ENCODE data around the gene NANS. TPM values are rescaled to one million over a fixed set of nuclear protein-coding genes. Genes with fewer than 3 reads are reported as not detected.

Gene NANS
- polyA plus RNA-seq, 1 donor (not counting 4 experiments of a cell fraction or from before 2014, with no cell fraction given) = 63.1 TPM

DNA sequence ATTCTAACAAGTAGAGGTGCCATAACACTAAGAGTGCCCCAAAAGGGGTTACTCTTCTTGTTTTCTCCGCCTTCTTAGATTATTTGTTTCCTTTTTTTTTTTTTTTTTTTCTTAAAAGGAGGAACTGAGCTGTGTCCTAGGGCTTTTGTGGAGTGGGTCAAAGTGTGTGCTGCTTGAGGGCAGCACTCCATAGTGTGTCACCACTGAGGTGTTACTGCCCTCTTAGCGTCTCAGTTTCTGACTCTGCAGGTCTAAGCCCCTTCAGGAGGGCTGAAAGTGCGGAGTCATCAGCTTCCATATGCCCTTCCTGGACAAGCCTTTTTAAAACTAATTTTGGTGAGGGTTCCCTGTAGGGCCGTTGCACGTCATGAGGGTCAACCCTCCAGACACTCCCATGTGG, 12.6 kb upstream of the NANS start:
- Histone ChIP-seq H3K9ac (ENCODE audit: control insufficient read depth, extremely low read depth, insufficient read depth, low read length) (no peak overlapping the region), H3K9me1 (ENCODE audit: control insufficient read depth, extremely low read depth, insufficient read depth, low read length) (no peaks in the 10 kb centered on the region), H3K36me3 (ENCODE audit: control insufficient read depth in 2 of 2, extremely low read depth in 1 of 2, insufficient read depth in 2 of 2, low read length in 2 of 2) (no peaks in the 10 kb centered on the region), H3K27me3 (ENCODE audit: control insufficient read depth, extremely low read depth, insufficient read depth, low read length) (no peaks in the 10 kb centered on the region), H4K20me1 (ENCODE audit: control insufficient read depth, extremely low read depth, insufficient read depth, low read length) (no peaks in the 10 kb centered on the region), H3K27ac (ENCODE audit: control insufficient read depth, insufficient read depth, low read length) (no peak overlapping the region), H2AFZ (ENCODE audit: control insufficient read depth, low read length) (no peak overlapping the region), H3K4me3 (ENCODE audit: control insufficient read depth in 2 of 3, extremely low read depth in 1 of 3, insufficient read depth in 2 of 3, low read depth in 1 of 3, low read length in 3 of 3) (no peak overlapping the region), H3K4me1 (ENCODE audit: control insufficient read depth, extremely low read depth, insufficient read depth, low read length) (no peaks in the 10 kb centered on the region), H3K4me2 (ENCODE audit: control insufficient read depth, extremely low read depth, insufficient read depth, low read depth, low read length) (no peak overlapping the region), H3K79me2 (ENCODE audit: control insufficient read depth, insufficient read depth, low read length) (no peaks in the 10 kb centered on the region), H3K9me3 (ENCODE audit: control insufficient read depth, low read depth, low read length) (no peaks in the 10 kb centered on the region)
- DNase-seq (ENCODE audit: low read depth, low spot score) (no peak), FAIRE-seq (no peak)
- no peak for TF ChIP-seq EZH2 (IDR thresholded peaks at IDR 0.05; ENCODE audit: low read length)
- TF ChIP-seq, protein P1, sequence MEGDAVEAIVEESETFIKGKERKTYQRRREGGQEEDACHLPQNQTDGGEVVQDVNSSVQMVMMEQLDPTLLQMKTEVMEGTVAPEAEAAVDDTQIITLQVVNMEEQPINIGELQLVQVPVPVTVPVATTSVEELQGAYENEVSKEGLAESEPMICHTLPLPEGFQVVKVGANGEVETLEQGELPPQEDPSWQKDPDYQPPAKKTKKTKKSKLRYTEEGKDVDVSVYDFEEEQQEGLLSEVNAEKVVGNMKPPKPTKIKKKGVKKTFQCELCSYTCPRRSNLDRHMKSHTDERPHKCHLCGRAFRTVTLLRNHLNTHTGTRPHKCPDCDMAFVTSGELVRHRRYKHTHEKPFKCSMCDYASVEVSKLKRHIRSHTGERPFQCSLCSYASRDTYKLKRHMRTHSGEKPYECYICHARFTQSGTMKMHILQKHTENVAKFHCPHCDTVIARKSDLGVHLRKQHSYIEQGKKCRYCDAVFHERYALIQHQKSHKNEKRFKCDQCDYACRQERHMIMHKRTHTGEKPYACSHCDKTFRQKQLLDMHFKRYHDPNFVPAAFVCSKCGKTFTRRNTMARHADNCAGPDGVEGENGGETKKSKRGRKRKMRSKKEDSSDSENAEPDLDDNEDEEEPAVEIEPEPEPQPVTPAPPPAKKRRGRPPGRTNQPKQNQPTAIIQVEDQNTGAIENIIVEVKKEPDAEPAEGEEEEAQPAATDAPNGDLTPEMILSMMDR (optimal IDR thresholded peaks at IDR 0.05 in 1 of 3, IDR thresholded peaks at IDR 0.05 in 1 of 3, conservative IDR thresholded peaks at IDR 0.05 in 1 of 3; ENCODE audit: extremely low read depth in 1 of 3, insufficient read depth in 2 of 3, low read length in 3 of 3) = no peak
- dilution Hi-C loops (cut with MboI; ENCODE audit: extremely low pct_ligation_motif_present, low sequenced_read_pairs) = no loop called here

DNA sequence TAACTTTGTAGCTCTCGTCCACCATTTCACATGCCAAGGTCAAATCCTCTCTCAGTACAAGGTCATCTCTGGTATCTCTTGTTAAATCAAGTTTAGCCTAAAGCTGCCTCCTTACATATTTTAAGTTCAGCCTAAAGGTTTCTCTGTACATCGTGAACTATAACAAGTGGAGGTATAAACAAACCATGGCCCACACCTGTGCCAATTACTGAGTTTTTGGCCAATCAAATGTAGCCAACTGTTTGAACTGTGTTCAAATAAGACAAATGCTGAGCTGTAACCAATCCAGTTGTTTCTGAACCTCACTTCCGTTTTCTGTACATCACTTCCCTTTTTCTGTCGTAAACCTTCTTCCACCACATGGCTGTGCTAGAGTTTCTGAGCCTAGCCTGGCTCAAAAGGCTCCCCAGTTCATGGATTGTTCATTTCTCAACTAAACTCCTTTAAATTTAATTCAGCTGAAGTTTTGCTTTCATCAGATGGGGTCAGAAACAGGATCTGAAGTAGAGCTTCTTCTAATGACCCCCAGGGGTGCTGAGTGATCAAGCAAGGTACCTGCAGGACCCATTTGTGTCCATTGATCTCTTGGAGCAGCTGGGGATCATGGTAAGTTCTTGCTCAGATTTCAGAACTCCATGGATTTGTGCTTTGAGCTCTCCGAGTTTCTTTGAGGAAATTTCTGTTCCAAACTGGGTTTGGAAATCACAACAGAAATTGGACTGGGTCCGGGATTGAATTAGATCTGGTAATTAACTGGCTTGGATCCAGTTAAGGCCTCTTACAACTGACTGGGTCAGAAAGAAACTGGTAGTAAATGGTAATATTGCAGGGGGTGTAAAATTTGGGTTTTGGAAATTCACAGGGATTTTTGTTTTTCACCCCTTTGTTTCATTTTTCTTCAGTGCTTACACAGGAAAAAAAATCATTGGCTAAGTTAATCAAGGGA, 11.0 kb upstream of the NANS start:
- Histone ChIP-seq H3K27ac (ENCODE audit: control insufficient read depth, insufficient read depth, low read length) (no peak overlapping the region), H3K9me1 (ENCODE audit: control insufficient read depth, extremely low read depth, insufficient read depth, low read length) (no peaks in the 10 kb centered on the region), H3K4me3 (ENCODE audit: control insufficient read depth in 2 of 3, extremely low read depth in 1 of 3, insufficient read depth in 2 of 3, low read depth in 1 of 3, low read length in 3 of 3) (no peak overlapping the region), H3K36me3 (ENCODE audit: control insufficient read depth in 2 of 2, extremely low read depth in 1 of 2, insufficient read depth in 2 of 2, low read length in 2 of 2) (no peaks in the 10 kb centered on the region), H3K9me3 (ENCODE audit: control insufficient read depth, low read depth, low read length) (no peaks in the 10 kb centered on the region), H4K20me1 (ENCODE audit: control insufficient read depth, extremely low read depth, insufficient read depth, low read length) (no peaks in the 10 kb centered on the region), H3K9ac (ENCODE audit: control insufficient read depth, extremely low read depth, insufficient read depth, low read length) (no peak overlapping the region), H3K79me2 (ENCODE audit: control insufficient read depth, insufficient read depth, low read length) (no peaks in the 10 kb centered on the region), H3K4me2 (ENCODE audit: control insufficient read depth, extremely low read depth, insufficient read depth, low read depth, low read length) (no peak overlapping the region), H2AFZ (ENCODE audit: control insufficient read depth, low read length) (no peak overlapping the region), H3K4me1 (ENCODE audit: control insufficient read depth, extremely low read depth, insufficient read depth, low read length) (no peaks in the 10 kb centered on the region), H3K27me3 (ENCODE audit: control insufficient read depth, extremely low read depth, insufficient read depth, low read length) (no peaks in the 10 kb centered on the region)
- DNase-seq (ENCODE audit: low read depth, low spot score) (no peak), FAIRE-seq (no peak)
- dilution Hi-C loops (cut with MboI; ENCODE audit: extremely low pct_ligation_motif_present, low sequenced_read_pairs) = no loop called here
- TF ChIP-seq EZH2 (IDR thresholded peaks at IDR 0.05; ENCODE audit: low read length) = no peak
- TF ChIP-seq, protein P1 (optimal IDR thresholded peaks at IDR 0.05 in 1 of 3, IDR thresholded peaks at IDR 0.05 in 1 of 3, conservative IDR thresholded peaks at IDR 0.05 in 1 of 3; ENCODE audit: extremely low read depth in 1 of 3, insufficient read depth in 2 of 3, low read length in 3 of 3) = no peak
